ENCODE results near the gene SLC13A2.

The SLC13A2 gene

DNA sequence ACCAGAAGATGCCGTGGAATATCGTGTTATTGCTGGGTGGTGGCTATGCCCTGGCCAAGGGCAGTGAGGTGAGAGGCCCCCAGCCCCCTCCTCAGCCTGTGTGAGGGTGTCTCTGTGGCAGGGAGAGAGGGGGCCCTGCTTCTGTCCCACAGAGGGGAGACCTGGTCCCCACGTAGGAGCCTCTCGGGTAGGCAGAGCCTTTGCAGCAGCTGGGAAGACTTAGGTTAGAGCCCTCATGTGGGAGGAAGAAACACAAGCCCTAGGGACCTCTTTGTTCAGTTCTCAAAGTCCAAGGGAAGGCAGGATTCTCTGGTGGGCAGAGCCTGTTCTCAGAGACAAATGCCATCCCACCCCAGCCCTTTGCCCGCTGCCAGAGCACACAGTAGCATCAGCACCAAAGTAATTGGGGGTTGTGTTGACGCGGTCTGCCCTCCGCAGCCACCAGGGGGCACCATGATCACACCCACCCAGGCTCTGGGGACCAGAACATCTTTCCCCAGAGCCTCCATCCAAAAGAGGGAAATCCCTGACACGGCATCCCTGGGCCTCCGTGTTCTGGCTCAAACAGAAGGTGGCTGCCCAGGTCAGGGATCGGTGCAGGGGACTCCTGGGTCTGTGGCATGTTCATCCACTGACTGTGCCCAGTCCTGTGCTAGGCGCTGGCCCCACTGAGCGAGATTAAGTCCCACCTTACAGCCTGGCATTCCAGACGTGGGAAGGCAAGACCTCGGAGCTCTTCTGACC is 21.2 kb downstream of the SLC13A2 start:
- peak; percentile 78 for DNase-seq

DNA sequence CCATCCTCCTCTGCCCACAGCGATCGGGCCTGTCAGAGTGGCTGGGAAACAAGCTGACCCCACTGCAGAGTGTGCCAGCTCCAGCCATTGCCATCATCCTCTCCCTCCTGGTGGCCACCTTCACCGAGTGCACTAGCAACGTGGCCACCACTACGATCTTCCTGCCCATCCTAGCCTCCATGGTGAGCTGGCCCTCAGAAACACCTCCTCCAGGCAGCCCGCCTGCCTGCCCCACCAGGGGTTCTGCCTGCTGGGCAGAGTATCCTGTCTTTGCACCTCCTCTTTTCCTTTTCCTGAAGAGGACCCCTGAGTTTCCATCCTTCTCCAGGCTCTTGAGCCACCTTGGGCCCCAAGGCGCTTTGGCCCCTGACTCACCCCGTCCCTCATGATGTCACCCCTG is 22.2 kb downstream of the SLC13A2 start:
- no peak for DNase-seq

DNA sequence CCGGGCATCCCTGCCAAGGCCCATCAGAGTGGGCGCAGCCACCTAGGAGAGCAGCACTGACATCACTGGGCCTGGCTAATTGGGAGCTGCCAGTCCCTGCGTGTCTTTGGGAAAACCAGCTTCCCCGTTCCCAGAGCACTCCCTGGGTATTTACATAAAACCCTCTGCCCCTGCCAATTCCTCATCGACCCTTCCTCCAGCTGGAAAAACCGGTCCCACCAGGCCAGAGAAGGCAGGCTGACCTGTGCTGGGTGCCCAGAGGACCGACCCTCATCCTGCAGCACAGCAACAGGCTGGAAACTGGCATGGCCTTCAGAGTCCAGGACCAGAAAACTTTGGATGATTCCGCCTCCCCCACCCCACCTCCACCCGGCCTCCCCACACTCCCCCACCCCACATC is 24.5 kb downstream of the SLC13A2 start:
- no peak for DNase-seq

DNA sequence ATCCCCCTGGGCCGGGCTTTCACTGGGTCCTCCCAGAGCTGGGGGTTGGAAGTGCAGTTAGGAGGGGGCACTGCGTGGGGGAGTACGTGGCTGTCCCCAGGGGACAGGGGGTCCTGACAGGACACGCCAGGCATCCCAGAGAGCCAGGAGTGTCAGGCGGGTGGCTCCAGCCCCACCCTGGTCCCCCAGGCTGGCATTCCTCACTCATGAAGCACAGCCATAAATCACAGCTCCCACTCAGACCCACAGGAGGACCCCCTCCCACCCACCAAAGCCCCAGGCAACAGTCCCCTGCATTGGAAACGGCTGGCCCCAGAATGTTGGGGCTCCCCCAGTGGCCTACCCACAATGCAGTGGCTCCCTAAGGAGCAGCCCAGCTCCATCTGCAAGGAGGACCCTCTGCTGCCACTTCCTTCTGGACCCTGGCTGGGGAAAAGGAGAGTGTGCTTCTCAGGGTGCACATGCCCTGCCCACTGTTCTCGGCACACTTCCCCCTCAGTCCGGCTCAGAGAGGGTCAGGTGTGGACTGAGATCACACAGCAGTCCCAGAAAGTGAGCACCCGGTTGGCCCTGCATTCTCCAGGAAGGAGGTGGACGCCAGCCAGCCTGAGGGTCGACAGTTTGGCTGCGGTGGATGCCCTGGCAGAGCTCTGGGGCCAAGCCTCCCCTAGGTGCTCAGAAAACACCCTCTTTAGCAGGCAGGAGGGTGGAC is 25.4 kb downstream of the SLC13A2 start:
- DNase-seq = no peak

DNA sequence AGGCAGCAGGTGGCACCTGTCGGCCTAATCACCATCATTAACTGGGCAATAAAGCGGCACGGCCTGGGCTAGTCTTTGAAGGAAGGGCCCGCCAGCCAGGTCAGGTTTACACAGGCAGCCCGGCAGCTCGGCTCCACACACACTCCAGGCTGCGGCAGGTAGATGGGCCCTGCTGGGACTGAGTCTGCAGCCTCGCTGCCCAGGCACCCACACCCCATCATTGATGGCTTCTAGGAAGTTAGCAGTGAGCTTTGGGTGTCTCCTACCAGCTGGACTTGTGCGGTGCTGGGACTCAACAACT is 25.9 kb downstream of the SLC13A2 start:
- DNase-seq = no peak

DNA sequence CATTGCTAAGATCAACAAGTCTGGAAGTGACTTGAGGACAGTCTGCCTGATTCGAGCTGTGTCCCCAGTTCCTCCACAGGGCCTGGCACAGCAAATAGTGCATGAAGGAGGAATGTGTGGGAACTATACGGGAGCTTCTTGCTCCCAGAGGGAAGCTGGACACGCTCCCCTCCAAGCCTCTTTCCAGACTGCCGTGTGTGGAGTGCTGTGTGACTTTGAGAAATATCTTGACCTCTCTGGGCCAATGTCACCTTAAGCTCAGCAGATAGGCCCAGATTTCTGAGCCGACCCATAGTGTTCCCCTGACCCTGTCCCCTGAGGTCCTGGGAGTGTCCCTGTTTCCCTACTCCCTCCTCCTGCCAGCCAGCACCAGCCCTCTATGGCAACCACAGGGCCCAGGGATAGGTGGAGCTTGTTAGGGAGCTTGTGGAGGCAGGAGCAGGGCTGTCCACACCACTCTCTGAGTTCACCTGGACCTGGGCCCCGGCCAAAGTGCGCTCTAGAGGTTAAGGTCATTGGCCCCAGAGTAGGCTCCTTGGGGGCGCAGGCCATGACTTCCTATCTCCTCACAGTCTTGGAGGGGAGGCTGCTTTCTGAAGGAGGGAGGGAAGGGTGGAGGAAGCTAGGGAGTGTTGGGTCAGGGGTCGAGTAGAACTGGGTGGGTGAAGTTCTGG is 26.4 kb downstream of the SLC13A2 start:
- no peak for DNase-seq

DNA sequence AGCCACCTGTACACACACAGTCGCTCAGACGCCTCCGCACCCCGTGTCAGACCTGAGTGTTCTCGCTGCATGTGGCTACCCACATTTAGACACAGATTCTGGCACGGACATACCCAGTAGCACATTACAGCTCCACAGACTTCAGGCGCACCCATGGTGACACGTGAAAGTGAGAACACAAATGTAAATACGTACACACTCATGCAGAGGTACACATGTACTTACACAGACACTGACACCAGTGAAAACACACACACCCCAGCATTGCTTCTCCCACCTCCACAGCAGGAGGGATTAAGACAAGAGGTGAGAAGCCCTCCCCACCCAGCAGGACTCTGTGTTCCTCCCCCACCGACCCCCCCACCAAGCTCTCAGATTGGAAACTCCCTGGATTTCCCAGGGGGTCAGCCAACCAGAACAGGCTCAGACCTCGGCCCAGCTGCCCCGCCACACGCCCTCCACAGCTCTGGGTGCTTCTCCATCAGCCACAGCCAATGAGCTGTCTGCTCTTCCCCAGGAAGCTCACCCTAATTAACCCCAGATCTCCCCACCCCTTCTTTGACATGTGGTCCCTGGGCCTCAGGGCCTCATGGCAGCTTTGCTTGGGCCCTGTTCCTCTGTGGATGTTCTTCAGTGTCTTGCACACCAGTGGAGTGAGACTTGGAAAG is 27.4 kb downstream of the SLC13A2 start:
- no peak for DNase-seq

DNA sequence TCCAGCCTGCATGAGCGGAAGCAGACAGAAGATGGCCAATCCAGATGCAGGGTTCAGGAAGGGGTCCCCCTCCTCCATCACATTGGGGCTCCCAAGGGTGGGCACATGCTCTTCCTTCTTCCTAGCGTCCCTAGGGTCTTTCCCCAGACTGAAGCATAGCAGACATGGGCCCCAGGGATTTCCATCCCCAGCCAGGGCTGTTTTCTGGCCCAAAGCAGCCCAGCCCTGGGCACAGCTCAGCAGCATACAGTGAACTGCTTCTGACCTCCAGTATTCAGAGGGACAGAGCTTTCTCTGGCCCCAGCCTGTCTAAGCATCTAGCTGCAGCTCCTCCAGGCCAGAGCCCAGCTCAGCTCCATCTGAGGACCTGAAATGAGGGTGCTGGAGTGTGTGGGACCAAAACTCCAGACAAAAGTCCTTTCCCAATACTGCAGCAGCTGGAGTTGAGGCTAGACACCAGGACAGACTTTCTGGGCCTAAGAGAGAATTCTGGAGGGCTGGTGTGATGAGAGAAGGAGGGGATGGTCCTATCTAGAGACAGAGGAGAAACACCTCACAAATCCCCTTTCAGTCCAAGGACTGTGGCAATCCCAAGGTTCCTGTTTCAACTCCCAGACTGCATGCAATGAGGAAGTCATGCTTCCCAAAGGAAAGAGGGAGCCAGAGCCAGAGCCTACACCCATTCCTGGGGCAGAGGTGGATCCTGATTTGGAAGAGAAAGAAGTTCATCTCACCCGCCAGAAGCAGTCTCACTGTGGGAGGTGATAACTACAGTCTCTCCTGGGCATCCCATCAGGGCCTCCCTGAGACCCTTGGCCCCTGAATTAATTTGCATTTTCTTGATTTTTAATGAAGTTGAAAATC is 28.2 kb downstream of the SLC13A2 start:
- DNase-seq = no peak

DNA sequence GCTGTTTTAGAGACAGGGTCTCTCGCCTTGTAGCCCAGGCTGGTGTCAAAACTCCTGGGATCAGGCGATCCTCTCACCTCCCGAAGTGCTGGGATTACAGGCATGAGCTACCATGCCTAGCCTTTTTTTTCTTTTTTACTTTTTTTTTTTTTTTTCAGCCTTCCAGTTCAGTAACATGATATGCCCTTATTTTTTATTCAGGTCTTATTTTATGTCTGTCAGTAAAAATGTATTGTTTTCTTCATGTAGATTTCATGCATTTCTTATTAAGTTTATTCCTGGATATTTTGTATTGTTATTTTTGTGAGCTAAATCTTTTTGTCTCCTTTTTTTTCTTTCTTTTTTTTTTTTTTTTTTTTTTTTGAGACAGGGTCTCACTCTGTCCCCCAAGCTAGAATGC is 30.0 kb downstream of the SLC13A2 start:
- no peak for DNase-seq

DNA sequence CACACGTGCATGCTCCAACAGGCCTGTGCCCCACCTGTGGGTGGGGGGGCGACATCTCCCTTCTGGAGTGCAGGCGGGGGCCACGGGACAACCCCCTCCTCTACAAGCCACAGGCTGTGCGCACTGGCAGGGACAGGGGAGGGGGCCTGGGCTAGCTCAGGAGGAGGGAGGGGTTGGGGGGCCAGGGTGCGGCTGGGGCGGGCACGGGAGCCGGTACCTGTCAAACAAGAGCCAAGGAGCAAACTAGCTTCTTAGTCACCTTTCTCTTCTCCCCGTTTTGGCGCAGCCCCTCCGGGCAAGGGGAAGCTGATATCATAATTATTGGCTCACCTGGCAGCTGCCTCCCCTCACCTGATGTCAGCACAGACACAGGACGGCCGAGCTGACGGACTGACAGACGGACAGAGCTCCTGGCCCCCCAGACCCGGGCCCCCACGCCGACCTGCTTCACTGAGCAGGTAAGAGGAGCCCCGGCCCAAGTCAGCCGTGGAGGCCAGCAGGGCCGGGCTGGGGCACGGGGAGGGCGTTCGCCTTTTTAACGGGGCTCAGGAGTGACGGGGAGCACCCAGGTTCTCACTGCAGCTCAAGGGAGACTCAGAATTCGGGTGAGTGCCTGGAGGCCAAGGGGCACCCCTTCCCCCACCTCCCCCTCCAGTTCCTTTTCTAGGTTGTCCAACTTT is 32.7 kb downstream of the SLC13A2 start, which contains the start of gene FOXN1:
TSS of gene FOXN1 (plus strand) at position 363 of the 680 bp plus-strand sequence. CDS start 17,622 bp downstream, outside the sequence.
- DNase-seq = no peak

DNA sequence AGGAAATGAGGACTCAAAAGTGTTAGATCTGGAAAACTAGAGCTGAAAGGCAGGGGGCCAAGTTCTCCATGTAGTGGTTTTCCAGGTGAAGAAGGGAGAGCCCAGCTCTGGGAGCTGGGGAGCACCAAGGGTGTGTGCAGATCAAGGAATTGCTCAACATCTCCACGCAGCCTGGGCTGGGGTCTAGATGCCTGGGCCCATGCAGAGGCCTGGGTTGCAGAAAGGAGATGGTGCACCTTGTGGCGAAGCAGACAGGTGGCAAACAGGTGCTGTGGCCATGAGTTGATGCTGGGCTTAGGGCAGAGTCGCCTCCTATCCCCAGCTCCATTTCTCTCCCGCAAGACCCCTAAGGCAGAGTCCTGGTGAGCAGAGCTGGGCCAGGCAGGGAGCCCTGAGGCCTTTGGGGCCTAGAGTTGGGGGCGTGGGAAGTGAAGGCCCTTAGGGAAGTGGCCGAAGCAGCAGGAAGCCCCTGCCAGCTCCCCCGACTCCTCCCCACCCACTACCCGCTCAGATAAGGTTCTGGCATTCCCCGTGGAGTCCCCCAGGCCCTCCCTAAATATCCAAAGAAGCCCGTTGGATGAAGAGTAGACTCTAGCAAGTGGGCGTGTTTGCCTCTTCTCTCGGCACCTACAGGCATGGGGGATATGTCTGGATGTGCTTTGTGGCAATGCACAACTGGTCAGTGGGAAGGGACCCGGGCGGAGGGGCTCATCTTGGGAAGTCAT is 33.5 kb downstream of the SLC13A2 start:
- DNase-seq = no peak

DNA sequence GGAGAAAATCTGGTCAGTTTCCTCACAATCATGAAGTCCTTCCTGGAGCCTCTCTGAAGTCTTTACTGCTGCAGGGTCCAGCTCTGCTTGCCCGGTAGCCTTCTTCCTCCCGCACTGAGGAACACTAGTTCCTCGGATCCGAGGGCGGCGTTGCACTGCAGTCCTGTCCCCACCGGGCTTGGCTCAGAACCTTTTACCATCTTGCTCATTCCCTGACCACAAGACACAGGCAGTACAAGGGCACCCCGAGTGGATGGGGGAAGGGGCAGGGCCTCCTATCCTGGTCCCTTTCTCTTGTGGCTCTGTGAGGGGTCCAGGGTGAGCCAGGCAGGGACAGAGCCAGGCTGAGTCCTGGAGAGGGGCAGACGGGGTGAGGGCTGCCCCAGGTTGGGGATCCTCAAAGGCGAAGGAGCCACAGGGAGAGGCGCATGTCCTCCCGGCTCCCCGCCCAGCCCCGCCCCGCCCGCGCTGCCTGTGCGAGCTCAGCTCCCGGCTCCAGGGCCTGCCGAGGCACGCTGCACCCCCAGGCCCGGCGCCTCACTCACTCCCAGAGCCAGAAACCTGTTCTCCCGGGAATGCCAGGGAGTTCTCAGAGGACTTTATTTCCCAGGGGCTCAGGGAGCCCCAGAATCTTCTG is 34.2 kb downstream of the SLC13A2 start:
- DNase-seq = no peak

DNA sequence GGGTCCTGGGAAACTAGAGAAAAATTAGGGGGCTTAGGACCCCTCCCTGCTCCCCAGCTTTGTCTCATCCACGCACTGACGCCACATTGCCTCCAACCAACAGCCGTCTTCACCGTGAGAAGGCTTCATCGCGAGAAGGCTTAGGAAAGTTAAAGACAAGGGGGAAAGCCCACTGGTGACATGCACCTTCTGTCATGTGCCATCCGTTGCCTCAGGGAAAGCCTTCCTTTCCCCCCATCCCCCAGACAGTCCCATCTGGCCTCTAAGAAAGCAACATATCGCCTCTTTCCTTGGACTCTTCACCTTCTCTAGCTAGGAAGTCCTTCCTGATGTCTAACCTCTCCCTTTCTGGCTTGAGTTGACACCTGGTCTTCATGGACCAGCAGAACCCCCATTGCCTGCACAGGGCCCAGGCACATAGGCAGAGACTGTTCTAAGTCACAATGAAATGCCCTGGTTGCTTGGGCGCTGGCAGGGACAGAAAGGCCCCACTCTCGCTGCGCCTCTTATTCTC is 34.8 kb downstream of the SLC13A2 start:
- DNase-seq = no peak

DNA sequence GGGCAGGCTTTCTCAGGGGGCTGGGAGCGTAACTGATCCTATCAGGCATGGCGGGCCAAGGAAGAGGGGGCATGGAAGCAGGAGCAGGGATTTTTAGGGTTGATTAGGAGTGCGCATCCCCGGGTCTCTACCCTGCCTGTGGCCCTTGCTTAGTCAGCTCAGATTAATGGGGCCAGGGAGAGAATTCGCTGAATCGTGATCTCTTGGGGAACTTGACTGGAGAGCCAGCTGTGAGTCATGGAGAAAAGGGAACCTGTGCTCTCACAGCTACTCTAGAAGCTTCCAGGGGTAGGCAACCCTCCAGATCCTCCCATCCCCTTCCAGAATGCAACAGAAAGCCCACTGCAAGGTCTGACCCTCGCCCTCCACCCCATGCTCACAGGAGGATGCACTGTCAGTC is 36.3 kb downstream of the SLC13A2 start:
- DNase-seq = no peak

DNA sequence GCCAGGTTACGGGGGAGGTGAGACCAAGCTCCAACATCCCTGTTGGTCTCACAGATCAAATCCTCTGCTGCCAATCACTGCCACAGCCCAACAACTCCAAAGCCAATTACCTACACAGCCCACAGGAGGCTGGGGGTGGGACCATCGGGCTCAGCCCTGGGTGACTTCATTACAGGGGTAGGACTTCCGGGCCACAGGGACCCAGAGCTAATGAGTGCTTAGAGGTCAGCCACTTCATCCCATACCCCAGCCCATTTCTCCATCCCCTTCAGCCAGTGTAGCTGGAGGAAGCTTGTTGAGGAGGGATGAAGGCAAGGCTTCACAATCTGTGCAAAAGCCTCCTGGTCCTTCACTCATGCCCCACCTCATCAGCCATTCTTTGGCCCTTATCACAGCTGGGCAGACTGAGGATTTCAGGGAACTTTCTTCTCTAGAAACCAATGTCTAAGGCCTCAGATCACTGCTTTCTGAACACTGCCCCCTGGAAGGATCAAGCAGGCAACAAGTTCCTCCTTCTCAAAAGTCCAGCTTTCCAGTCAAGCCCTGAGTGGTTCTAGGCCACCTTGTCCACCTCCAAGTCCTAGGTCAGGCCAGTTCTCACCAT is 38.5 kb downstream of the SLC13A2 start:
- DNase-seq = no peak

DNA sequence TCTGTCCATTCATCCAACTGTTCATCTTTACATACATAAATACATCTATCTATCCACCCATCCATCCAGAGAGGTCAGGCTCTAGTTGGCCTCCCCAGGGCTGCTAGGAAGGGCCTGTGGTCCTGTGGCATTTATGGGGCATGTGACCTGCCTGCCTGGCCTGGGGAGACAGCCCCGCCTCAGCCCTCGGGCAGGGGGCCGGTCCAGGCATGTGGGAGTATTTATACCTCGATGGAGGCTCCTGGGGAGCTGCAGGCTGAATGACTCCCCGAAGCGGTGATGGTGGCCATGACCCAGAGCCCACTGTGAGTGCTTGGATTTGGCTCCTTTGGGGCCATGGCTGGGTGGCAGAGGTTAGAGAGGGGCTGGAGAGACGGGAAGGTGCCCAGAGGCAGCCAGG is 40.0 kb downstream of the SLC13A2 start:
- DNase-seq = no peak

DNA sequence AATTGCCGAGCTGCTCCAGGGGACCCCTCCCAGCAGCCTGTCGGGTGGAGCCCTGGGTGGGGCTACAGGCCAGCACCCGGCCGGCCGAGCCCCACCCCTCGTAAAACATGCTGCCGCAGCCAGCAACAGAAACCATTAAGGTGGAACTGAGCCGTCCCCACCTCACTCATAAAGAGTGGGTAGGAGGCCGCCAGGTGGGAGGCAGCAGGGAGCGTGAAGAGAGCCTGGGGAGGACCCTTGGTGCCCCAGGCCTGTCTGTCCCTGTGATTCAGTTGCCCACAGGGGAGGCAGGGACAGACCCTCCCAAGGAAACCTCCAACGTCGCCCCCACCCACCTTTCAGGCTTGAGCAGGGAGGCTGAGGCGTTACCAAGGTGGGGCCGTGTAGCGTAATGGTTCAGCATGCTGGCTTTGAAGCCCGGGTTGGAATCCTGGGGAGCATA is 41.1 kb downstream of the SLC13A2 start:
- DNase-seq = no peak

DNA sequence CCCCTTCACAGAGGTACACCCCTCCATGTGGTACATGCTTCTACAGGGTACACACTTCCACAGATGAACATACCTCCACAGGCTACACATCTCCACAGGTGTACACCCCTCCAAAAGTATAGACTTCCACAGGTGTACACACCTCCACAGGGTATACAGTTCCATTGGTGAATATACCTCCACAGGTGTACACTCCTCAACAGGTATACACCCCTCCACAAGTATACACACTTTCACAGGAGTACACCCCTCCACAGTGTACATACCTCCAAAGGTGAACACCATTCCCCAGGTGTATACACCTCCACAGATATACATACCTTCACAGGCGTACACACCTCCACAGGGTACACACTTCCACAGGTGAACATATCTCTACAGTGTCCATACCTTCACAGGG is 42.1 kb downstream of the SLC13A2 start:
- no peak for DNase-seq

DNA sequence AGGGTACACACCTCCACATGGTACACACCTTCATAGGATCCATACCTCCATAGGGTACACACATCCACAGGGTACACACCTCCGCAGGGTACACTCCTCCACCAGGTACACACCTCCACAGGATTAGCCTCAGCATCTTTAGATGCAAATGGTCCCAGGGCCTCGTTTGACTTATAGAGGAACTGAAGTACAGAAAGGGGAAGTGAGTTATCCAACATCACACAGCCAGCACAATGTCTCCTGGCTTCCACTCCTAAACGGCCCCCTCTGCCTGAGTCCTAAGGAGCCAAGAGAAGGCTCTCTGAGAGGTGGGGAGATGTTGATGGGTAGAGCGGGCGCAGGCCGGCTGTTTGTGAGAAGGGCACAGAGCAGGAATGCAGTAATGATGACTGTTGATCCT is 44.7 kb downstream of the SLC13A2 start:
- DNase-seq = no peak

DNA sequence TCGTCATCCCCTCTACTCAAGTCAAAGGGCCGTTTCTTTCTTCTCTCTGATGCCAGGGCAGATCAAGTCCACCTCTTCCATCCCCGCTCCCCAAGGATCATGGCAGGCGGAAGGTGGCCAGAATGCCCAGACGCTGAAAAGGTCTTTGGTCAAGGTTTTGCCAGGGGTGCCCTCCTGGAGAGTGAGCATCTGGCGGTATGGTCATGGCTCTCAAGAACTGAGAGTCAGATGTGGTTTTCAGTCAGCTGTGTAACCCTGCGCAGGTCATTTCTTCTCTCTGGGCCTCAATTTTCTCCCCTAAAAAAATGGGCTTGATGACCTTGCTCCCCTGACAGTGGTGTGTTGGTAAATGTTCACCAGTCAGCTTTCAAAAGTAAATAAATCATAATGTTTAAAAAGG is 45.1 kb downstream of the SLC13A2 start:
- no peak for DNase-seq

All from activated CD4-positive, alpha-beta T cell treated with anti-CD3 and anti-CD28 coated beads, Interleukin-2, amount 50 U/mL, for 16 hours (primary cell).